Stimulated activated CD8-positive, alpha-beta memory T cell treated with anti-CD3 and anti-CD28 coated beads, Interleukin-2, amount 100 ng/mL, for 1 hour (primary cell): ENCODE measurements around the gene BAG2.

ENCODE experiments used
- DNase-seq, 2 donors: peaks; one replicate each; pipeline ENCODE4 v3.0.0-alpha.2; 2020; ENCODE audit warnings: low read depth in 2 of 2

The BAG2 gene

DNA sequence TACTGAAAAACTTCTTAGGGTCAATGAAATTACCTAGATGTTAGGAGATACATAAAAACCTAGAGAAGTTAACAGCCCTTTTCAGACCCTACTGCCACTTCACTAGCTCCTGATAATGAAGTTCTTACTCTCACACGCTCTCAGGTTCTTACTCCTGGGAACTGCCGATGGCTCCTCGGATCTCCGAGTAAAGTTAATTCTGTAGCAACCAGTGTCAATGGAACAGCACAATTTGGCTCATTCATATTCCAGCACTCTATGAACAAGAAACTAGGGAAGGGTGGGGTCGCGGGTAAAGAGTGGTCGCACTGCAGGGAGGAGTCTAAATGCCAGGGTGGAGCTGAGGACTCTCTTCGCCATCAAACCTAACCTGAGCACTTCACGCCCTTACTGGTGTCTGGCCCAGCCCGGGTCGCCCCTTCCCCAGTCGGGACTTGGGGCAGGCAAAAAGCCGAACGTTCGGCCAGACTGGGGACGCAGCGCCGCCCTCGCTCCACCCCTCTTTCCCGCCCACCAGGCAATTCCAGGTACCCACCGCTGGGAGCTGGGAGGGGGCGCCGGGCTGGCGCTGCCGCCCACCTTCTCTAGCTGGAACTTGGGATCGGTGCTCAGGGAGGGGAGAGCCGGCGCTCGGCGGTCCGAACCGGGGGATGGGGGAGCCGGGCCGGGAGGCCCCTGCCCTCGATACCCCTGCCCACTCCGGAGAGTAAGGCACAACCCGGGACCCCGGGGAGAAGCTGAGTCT is 49.2 kb downstream of the BAG2 start:
- peak; percentile 14 to 19 for DNase-seq

DNA sequence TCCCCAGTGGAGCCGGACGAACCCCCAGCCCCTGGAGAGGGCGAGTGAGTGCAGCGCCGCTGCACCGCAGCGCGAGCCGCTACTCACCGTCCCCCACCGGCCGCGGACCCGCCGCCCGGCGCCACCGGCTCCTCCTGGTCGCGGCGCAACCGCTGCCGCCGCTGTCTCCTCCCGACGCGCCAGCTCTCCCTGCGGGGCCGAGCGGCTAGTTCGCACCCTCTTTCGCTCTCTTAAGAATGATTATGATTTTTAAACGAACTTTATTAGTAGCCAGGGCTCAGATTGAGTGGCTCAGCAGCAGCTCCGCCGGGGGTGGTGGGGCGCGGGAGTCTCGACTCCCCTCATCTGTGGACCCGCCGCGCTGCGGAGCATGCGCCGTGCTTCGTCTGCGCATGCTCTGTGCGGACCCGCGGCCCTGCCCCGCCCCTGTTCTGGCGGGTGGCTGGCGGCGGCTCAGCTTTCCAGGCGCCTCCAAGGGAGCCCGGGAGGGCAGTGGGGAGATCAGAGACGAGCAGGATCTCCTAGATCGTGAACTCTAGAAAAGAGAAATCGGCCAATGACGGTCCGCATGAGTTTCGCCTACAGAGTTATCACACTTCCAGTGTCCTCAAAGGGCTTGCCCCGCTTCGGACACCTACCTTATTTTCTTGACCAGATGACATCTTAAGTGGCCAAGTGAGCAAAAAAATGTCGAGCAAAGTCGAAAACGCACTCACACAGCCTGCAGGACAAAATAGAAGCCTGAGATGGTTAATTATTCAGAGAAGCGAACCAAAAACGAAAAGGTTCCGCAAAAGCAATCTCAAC is 50.0 kb downstream of the BAG2 start, which contains the start of gene RAB23:
Gene RAB23 (minus strand): TSS at position 372 of the 807 bp plus-strand sequence. CDS start 11,927 bp downstream, outside the sequence.
- DNase-seq, result peak; percentile 71

DNA sequence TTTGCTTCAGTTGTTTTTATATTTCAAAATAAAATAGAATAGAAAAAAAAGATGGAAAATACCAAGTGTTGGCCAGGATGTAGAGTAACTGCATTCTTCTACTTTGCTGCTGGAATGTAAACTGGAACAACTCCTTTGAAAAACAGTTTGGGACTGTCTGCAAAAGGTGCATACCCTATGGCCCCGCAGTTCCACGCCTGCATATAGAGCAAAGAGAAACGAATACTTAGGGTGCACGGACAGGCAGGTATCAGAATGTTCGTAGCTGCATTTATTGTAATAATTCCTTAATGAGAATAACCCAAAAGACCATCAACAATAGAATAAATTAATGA is 50.6 kb downstream of the BAG2 start:
- no peak for DNase-seq

DNA sequence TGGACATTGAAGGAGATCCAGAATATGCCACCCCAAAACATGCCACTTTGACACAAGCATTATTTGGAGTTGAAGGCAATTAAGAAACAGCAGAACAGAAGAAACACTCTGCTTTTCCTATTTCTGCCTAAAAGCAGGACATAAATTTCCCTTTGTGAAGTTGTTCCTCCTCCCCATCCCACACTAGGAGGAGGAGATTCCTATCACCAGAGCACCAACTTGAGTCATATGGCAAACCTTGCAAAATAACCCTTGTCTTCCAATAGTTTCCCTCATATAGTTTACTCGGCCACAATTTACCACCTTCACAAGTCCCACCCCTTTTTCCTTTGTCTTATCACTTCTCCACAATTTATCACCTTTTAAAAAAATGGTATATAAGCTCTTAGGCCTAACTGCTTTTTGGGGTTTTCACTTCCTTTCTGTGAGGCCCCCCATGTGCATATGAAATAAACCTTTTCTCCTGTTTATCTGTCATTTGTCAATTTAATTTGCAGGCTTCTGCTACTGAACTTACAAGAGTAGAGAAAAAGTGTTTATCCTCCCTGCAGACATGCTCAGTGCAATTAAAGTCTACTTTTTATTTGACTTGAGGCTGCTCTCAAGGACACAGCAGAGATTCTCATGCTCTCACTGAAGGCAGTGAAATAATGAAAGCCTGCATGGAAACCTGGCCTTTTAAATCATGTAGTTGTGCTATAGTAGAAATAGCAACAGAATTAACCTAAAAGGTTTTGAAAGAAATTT is 52.8 kb downstream of the BAG2 start:
- no peak for DNase-seq

DNA sequence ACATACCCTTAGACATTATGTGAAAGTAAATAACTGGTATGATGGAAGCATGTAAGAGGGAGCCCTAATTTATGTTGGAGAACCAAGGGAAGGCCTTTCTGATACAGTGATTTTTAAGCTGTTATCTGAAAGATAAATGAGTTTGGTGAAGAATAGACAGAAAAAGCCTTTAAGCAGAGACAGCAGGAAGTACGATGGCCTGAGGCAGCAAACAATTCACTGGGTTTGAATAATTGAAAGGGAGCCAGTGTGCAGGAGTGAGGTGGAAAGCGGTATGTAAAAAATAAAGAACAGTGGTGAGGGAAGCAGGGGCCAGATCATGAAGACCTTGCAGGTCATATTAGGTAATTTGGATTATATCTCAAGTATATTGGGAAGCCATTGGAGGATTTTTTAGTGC is 54.1 kb downstream of the BAG2 start:
- no peak for DNase-seq
